Transverse colon (tissue), 4 donors: ENCODE data around the gene VPS35.

Experiments
- EP300 ChIP-seq: sonication (generic); formaldehyde crosslinking; IDR thresholded peaks from one replicate; pipeline ENCODE4 v1.6.1; 2017; ENCODE audit warnings: antibody characterized with exemption, low read depth
- POLR2A ChIP-seq: fragments of 450-650 bp; IDR thresholded peaks from one replicate; pipeline ENCODE4 v1.6.1; 2016; ENCODE audit warnings: antibody characterized with exemption, mild to moderate bottlenecking, moderate library complexity
- POLR2AphosphoS5 ChIP-seq, 3 donors: sonication (generic); formaldehyde crosslinking; IDR thresholded peaks; one replicate each; pipeline ENCODE4 v1.6.1; 2016; ENCODE audit warnings: antibody characterized with exemption in 3 of 3
- TF ChIP-seq, protein P1 (sequence below), 5 experiments: fragments of 200-600 bp in 3 of 5; fragments of 450-650 bp in 2 of 5; sonication (generic) in 3 of 5; IDR thresholded peaks; 1 replicate in 2 of 5; 2 replicates in 3 of 5; pipeline ENCODE4 v1.5.1; 2016 to 2017; ENCODE audit warnings: antibody characterized with exemption in 5 of 5, inconsistent platforms in 3 of 5, mild to moderate bottlenecking in 2 of 5, moderate library complexity in 1 of 5

DNA sequence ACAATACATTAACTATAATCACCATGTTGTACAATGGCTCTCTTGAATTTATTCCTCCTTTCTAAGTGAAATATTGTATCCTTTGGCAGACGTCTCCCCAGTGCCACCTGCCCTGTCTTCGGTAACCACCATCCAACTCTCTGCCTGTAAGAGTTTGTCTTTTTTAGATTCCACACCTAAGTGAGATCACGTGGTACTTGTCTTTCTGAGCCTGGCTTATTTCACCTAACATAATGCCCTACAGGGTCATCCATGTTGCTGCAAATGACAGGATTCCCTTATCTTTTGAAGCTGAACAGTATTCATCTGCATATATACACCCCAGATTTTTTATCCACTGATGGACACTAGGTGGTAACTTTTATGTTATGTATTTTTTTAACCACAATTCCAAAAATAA, 24.7 kb upstream of the VPS35 start:
- TF ChIP-seq, protein P1, sequence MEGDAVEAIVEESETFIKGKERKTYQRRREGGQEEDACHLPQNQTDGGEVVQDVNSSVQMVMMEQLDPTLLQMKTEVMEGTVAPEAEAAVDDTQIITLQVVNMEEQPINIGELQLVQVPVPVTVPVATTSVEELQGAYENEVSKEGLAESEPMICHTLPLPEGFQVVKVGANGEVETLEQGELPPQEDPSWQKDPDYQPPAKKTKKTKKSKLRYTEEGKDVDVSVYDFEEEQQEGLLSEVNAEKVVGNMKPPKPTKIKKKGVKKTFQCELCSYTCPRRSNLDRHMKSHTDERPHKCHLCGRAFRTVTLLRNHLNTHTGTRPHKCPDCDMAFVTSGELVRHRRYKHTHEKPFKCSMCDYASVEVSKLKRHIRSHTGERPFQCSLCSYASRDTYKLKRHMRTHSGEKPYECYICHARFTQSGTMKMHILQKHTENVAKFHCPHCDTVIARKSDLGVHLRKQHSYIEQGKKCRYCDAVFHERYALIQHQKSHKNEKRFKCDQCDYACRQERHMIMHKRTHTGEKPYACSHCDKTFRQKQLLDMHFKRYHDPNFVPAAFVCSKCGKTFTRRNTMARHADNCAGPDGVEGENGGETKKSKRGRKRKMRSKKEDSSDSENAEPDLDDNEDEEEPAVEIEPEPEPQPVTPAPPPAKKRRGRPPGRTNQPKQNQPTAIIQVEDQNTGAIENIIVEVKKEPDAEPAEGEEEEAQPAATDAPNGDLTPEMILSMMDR (IDR thresholded peaks at IDR 0.05), result no peak
- TF ChIP-seq POLR2A (no peak), POLR2AphosphoS5 (IDR thresholded peaks at IDR 0.05) (no peak), EP300 (no peak)
